Osteoblast (primary cell): ENCODE results near the gene PRSS27. TPM values are rescaled to one million over a fixed set of nuclear protein-coding genes. Genes with fewer than 3 reads are reported as not detected.
"Not testable (repeated sequence)": the region's sequence is repeated elsewhere in the genome, so short reads cannot be mapped to it uniquely, and the experiment has no call there.

Experiments used
- DNase-seq: peaks from one replicate; pipeline ENCODE4 v3.0.0; 2011; ENCODE audit warnings: low spot score, mixed read lengths; ENCODE audit not compliant: insufficient read length; ENCODE audit errors: missing footprints
- H2AFZ ChIP-seq: 2 replicates; pipeline ENCODE4 v1.6.0; 2011; ENCODE audit warnings: mild to moderate bottlenecking, low read length
- H3K27ac ChIP-seq: 2 replicates; pipeline ENCODE4 v1.5.1; 2011; ENCODE audit warnings: mild to moderate bottlenecking, low read depth, low read length, moderate library complexity
- H3K27me3 ChIP-seq: 2 replicates; pipeline ENCODE4 v1.6.0; 2012; ENCODE audit warnings: mild to moderate bottlenecking, control low read depth, inconsistent platforms, low read length, moderate library complexity; ENCODE audit not compliant: insufficient read depth
- H3K36me3 ChIP-seq: 2 replicates; pipeline ENCODE4 v1.5.1; 2011; ENCODE audit warnings: mild to moderate bottlenecking, low read length, control low read depth, moderate library complexity; ENCODE audit not compliant: insufficient read depth
- H3K4me1 ChIP-seq: 2 replicates; pipeline ENCODE4 v1.5.1; 2011; ENCODE audit warnings: mild to moderate bottlenecking, low read length, control low read depth, moderate library complexity; ENCODE audit not compliant: insufficient read depth
- H3K4me2 ChIP-seq: 2 replicates; pipeline ENCODE4 v1.6.0; 2011; ENCODE audit warnings: mild to moderate bottlenecking, low read length; ENCODE audit not compliant: insufficient read depth
- H3K4me3 ChIP-seq: fragments of 200-600 bp; sonication (generic); 3 replicates; pipeline ENCODE4 v1.5.1; 2012; ENCODE audit warnings: mild to moderate bottlenecking, low read length, inconsistent platforms; ENCODE audit not compliant: insufficient read depth
- H3K79me2 ChIP-seq: 2 replicates; pipeline ENCODE4 v1.6.0; 2012; ENCODE audit warnings: mild to moderate bottlenecking, low read length, control low read depth, inconsistent platforms; ENCODE audit not compliant: insufficient read depth
- H3K9me3 ChIP-seq: 2 replicates; pipeline ENCODE4 v1.5.1; 2011; ENCODE audit warnings: low read depth, low read length, control low read depth
- H4K20me1 ChIP-seq: 2 replicates; pipeline ENCODE4 v1.6.0; 2012; ENCODE audit warnings: mild to moderate bottlenecking, low read length, control low read depth; ENCODE audit not compliant: insufficient read depth
- CTCF ChIP-seq: IDR thresholded peaks from 2 replicates; pipeline ENCODE4 v1.5.1; 2011; ENCODE audit warnings: mild to moderate bottlenecking, low read depth, low read length, moderate library complexity; ENCODE audit errors: extremely low read depth
- total RNA-seq: library from RNA; depleted of rRNA; stranded (reverse); fragments of >200 nt; gene quantifications from 2 replicates; pipeline ENCODE4 v1.2.3, GENCODE V29; 2012

The PRSS27 gene
- total RNA-seq, 1 donor, result 2.5 TPM

DNA sequence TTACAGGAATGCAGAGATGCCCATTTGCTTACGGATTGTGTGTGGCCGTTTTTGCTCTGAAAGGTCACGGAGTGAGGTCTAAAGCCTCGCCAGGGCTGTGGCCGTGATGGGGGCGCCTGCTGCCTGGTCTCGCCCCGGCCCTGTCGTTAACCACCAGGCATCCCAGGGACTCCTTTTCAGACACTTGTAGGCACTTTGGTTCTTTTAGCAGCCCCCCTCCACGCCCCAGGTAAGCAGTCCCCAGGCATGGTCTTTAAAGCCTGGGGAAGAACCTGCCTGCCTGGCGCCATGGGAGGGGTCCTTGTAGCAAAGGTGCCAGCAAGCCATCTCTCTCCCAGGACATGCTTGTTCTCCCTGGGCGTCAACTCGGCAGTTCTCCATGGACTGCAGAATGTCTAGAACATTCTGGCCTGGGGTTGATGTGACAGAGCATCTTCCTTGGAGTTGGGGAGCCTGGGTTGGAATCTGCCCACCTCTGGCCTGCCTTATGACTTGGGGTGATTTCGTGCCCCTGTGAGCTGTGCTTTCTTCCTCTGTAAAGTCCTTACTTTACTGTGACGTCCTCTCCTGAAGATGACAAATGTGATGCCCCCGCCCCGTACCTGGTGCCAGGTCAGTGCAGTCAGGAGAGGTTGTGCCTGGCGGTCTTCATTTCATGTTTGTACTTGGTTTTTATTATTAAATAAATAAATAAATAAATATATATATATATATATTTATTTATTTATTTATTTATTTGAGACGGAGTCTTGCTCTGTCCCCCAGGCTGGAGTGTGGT, 32.3 kb downstream of the PRSS27 start:
- DNase-seq, result peak; percentile 21
- peaks cover 54% of the 10 kb centered on the region for H3K79me2 ChIP-seq
- H3K9me3 ChIP-seq, result no peaks in the 10 kb centered on the region
- H3K4me3 ChIP-seq, result no peak overlapping the region
- peaks cover 4% of the 10 kb centered on the region for H3K36me3 ChIP-seq
- no peaks in the 10 kb centered on the region for H3K27me3 ChIP-seq
- no peak overlapping the region for H2AFZ ChIP-seq
- TF ChIP-seq CTCF, result no peak
- peaks cover 18% of the 10 kb centered on the region for H3K4me1 ChIP-seq
- H3K27ac ChIP-seq, result no peak overlapping the region
- H4K20me1 ChIP-seq, result peaks cover 47% of the 10 kb centered on the region
- no peak overlapping the region for H3K4me2 ChIP-seq

- H3K4me2 ChIP-seq, result no peak overlapping the region
- TF ChIP-seq CTCF, result no peak
- H3K4me3 ChIP-seq, result no peak overlapping the region
- DNase-seq, result peak; percentile 83
- H3K27me3 ChIP-seq, result no peaks in the 10 kb centered on the region
- peaks cover 18% of the 10 kb centered on the region for H3K4me1 ChIP-seq
- peaks cover 42% of the 10 kb centered on the region for H4K20me1 ChIP-seq
- peaks cover 53% of the 10 kb centered on the region for H3K79me2 ChIP-seq
- H2AFZ ChIP-seq, result no peak overlapping the region
- H3K36me3 ChIP-seq, result peaks cover 4% of the 10 kb centered on the region
- H3K9me3 ChIP-seq, result no peaks in the 10 kb centered on the region
- no peak overlapping the region for H3K27ac ChIP-seq
These were observed 33.0 kb downstream of the PRSS27 start for GRCh38 chr16:2686912-2687507.

DNA sequence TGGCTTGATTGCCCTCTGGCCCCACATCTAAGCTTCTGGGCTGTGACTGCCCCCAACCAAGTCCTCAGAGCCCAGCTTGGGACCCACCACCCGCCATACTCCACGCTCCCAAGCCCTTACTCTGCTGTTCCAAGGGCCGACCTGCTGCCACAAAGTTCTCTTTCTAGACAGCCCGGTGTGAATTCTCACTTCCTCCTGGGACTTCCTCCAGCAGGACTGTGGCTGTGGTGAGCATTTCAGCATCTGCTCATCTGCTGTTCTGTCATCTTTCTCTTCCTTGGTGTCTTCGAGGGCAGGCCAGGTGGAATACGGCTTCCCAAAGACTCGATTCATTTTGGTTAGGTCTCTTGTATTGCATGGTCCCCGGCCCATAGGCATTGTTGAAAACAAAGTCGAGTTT, 33.9 kb downstream of the PRSS27 start:
- H3K36me3 ChIP-seq, H3K4me2 ChIP-seq, H2AFZ ChIP-seq, DNase-seq, H3K4me3 ChIP-seq, H3K27ac ChIP-seq, H3K27me3 ChIP-seq, H3K9me3 ChIP-seq: not testable (repeated sequence)
- Histone ChIP-seq H3K79me2 (peaks cover 48% of the 10 kb centered on the region), H4K20me1 (peaks cover 32% of the 10 kb centered on the region), H3K4me1 (peaks cover 21% of the 10 kb centered on the region)

- Histone ChIP-seq H4K20me1 (peaks cover 20% of the 10 kb centered on the region), H3K79me2 (peaks cover 36% of the 10 kb centered on the region), H3K4me3 (peak overlapping the region; percentile 99), H3K4me2 (peak overlapping the region; percentile 98), H3K27ac (peak overlapping the region; percentile 91), H2AFZ (peak overlapping the region; percentile 76)
- H3K36me3 ChIP-seq, H3K9me3 ChIP-seq, H3K27me3 ChIP-seq, DNase-seq, H3K4me1 ChIP-seq: not testable (repeated sequence)
These were observed 37.0 kb downstream of the PRSS27 start for GRCh38 chr16:2683041-2683440.
